Measurements from ENCODE around the gene MTR.

GRCh38 chr1:236830560-236830959 is 35.5 kb downstream of the MTR start:
- TF ChIP-seq CTCF (IDR thresholded peaks at IDR 0.05; ENCODE audit: insufficient read depth, low read length, poor library complexity, severe bottlenecking) (no peak), EZH2phosphoT487 (conservative IDR thresholded peaks at IDR 0.05; ENCODE audit: low read length) (no peak)

Data from SU-DHL-6 (cell line).